T-helper 17 cell (primary cell): ENCODE measurements around the gene DDR2. TPM values are rescaled to one million over a fixed set of nuclear protein-coding genes. Genes with fewer than 3 reads are reported as not detected.

ENCODE experiments used
- ATAC-seq: fragments of 150-1000 bp; cut with Tn5 transposase; 2 replicates; pipeline ENCODE4 v1.10.0; 2021; ENCODE audit warnings: mild to moderate bottlenecking, moderate library complexity
- DNase-seq, 3 donors: peaks; one replicate each; pipeline versions ENCODE4 v3.0.0 to v3.0.0-alpha.2; 2020 to 2021
- H3K9me3 ChIP-seq: one replicate; pipeline ENCODE4 v1.7.0; 2013; ENCODE audit warnings: low read length, mild to moderate bottlenecking; ENCODE audit not compliant: control insufficient read depth, poor library complexity, severe bottlenecking
- H3K27ac Mint-ChIP-seq: one replicate; pipeline ENCODE4 v1.8.0; 2022; ENCODE audit warnings: mild to moderate bottlenecking, moderate library complexity, mixed read lengths
- H3K27me3 Mint-ChIP-seq: one replicate; pipeline ENCODE4 v1.8.0; 2022; ENCODE audit warnings: mixed read lengths
- H3K36me3 Mint-ChIP-seq: one replicate; pipeline ENCODE4 v1.8.0; 2022; ENCODE audit warnings: low read depth, mixed read lengths
- H3K4me1 Mint-ChIP-seq: one replicate; pipeline ENCODE4 v1.8.0; 2022; ENCODE audit warnings: mild to moderate bottlenecking, mixed read lengths
- H3K4me3 Mint-ChIP-seq: one replicate; pipeline ENCODE4 v1.8.0; 2022; ENCODE audit warnings: mild to moderate bottlenecking, moderate library complexity, mixed read lengths
- total RNA-seq, 4 donors: library from RNA in 2 of 4; stranded (reverse) in 2 of 4; gene quantifications; one replicate each; pipeline ENCODE4 v1.2.3 and lab custom pipeline; 2022 to 2026

Gene DDR2
- total RNA-seq, 2 donors from 2014 or later = 0.22 to 0.26 TPM

DNA sequence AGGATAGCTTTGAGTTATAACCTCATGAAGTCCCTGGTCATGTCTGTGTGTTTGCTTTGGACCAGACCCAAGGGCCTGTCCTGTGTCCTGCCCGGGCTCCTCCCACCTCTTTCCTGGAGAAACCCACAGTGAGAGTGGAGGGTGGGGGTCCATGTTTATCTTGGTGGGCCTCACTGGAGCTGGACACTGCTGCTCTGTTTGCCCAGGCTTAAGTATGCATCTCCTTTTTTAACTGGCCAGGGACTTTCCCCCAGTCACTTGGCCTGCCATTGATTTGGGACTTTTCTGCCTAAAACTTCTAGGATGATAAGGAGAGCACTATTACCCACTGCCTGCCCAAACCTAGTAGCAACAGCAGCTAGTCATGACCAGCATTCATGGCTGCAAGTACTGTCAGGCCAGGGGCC is 49.8 kb downstream of the DDR2 start:
- DNase-seq (no peak), ATAC-seq (no peak)
- Mint-ChIP-seq H3K36me3 (no peaks in the 10 kb centered on the region), H3K4me1 (no peaks in the 10 kb centered on the region), H3K27ac (no peak overlapping the region), H3K4me3 (no peak overlapping the region), H3K27me3 (peaks cover 5% of the 10 kb centered on the region)
- no peaks in the 10 kb centered on the region for H3K9me3 ChIP-seq

DNA sequence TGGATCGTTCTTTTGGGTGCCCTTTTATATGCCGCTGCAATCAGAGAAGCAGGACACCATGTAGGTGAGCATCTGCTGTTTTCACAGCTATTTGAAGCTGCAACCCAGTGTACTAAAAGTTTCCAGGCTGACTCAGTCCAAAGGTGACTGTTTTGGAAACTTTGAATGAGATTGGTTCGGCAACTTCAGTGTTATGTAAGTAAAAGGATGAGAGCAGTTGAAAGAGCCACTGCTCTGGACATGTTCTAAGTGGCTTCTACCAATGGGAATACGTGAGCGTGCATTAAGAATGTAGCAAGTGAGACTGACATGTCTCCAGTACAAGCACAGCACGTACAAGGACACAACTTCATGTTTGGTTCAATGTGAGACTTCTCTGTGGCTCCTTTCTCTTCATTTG is 55.6 kb downstream of the DDR2 start:
- ATAC-seq (no peak), DNase-seq (no peak)
- Mint-ChIP-seq H3K4me3 (no peak overlapping the region), H3K27me3 (peaks cover 25% of the 10 kb centered on the region), H3K36me3 (no peaks in the 10 kb centered on the region), H3K27ac (no peak overlapping the region), H3K4me1 (peaks cover 4% of the 10 kb centered on the region)
- H3K9me3 ChIP-seq = no peaks in the 10 kb centered on the region

DNA sequence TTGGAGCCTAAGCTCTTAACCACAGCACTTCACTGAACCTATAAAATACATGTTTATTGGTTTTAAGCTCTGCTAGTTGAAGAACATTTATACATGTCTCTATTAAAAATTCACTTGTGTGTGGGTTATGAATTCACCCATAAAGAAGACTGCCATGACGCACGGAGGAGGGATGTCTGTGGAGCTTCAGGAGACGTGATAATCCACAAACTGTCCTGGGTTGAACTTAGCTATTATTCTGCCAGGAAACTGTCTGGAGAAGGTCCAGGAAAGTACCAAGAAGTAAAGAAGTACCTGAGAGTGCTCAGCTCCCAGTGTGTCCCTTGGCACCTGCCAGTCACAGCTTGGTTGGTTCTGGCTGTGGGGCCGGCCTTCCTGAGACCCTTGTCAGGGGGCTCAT is 56.3 kb downstream of the DDR2 start:
- Mint-ChIP-seq H3K27ac (no peak overlapping the region), H3K36me3 (no peaks in the 10 kb centered on the region), H3K27me3 (peaks cover 30% of the 10 kb centered on the region), H3K4me3 (no peak overlapping the region), H3K4me1 (peaks cover 4% of the 10 kb centered on the region)
- no peak for DNase-seq
- H3K9me3 ChIP-seq = no peaks in the 10 kb centered on the region
- ATAC-seq = no peak

DNA sequence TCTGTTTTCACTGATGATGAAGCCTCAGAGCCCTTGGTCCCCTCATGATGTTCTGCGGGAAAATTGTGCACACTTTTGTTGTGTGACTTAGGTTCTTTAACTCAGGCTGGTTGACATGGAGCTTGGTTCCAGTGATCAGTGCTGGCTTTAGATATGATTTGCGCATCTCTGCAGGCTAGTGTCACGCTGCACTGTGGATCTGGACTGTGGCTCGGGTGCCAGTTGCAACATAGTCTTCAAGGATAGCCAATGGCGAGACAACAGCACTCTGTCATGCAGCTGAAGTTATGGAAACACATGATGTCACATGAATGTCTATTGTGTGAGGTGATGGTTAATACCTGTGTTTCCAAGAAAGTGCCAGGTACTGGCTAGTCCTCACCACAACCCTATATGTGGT is 56.7 kb downstream of the DDR2 start:
- H3K4me1 Mint-ChIP-seq = peaks cover 4% of the 10 kb centered on the region
- ATAC-seq = no peak
- H3K27ac Mint-ChIP-seq = no peak overlapping the region
- no peak overlapping the region for H3K4me3 Mint-ChIP-seq
- no peak for DNase-seq
- peaks cover 31% of the 10 kb centered on the region for H3K27me3 Mint-ChIP-seq
- no peaks in the 10 kb centered on the region for H3K36me3 Mint-ChIP-seq
- H3K9me3 ChIP-seq = no peaks in the 10 kb centered on the region

DNA sequence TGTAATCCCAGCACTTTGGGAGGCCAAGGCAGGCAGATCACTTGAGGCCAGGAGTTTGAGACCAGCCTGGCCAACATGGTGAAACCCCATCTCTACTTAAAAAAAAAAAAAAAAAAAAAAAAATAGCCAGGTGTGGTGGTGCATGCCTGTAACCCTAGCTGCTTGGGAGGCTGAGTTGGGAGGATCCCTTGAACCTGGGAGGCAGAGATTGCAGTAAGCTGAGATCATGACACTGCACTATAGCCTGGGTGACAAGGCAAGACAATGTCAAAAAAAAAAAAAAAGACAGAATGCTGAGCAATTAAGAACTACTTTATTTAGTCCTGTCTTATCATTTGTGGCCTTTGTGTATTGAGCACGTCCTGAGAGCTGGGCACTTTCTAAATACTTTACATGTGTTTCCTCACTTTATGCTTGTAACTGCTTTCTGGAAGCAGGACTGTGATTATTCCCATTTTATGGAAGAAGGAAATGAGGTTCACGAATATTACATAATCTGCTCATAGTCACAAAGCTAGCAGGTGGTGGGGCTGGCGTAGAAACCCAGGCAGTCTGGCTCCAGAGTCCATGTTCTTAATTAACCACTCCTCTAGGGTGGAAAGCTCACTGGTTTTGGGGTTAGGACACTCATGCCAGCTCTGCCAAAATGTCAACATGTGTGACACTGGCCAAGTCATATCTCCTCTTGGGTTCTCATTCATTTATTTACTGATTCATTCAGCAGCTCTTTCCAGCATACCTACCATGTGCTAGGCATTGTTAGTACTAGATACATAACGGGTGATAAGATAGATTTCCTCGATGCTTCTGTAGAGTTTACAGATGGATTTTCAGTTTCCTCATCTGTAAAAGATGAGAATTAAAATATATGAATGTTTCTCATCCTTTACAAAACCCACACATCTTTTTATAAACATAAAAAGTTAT is 57.7 kb downstream of the DDR2 start:
- no peaks in the 10 kb centered on the region for H3K36me3 Mint-ChIP-seq
- H3K9me3 ChIP-seq = no peaks in the 10 kb centered on the region
- peaks cover 4% of the 10 kb centered on the region for H3K4me1 Mint-ChIP-seq
- H3K27me3 Mint-ChIP-seq = peaks cover 31% of the 10 kb centered on the region
- no peak overlapping the region for H3K27ac Mint-ChIP-seq
- no peak overlapping the region for H3K4me3 Mint-ChIP-seq
- ATAC-seq = no peak
- DNase-seq = no peak

DNA sequence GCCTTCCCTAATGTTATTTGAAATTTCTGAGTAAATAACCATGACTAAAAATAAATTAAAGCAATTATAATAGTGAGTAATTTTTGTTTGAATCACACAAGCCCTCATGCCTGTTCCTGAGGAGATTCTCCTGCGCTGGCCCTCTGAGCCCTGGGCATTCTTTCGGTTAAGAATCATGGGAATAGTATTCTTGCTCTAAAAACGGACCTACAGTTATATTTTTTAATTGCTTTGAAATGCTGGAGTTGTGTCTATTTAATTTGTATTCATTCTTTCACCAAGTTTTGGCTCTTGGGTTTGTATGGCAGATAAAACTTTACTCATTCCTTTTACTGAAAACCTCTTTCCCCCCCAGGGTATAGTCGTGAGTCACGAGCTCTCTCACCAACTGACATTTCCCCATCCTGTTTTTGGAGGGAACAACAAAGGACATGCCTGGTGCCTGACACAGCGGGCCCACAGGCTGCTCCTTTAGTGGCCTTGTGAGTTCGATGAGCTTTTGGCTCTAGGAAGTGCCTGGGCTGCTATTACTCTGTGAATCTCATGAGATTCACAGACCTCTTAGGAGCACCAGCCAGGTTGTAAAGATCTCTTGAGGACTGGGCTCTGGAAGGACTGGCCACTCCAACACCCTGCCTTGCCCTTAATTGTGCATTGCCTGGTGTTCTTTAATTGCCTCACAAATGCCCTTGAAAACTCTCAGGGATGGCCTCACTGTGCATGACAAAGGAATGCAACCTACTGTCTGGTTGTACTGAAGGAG is 58.6 kb downstream of the DDR2 start:
- Mint-ChIP-seq H3K4me1 (peaks cover 4% of the 10 kb centered on the region), H3K27ac (no peak overlapping the region), H3K27me3 (peaks cover 31% of the 10 kb centered on the region), H3K36me3 (no peaks in the 10 kb centered on the region), H3K4me3 (no peak overlapping the region)
- DNase-seq = no peak
- H3K9me3 ChIP-seq = no peaks in the 10 kb centered on the region
- ATAC-seq = no peak

DNA sequence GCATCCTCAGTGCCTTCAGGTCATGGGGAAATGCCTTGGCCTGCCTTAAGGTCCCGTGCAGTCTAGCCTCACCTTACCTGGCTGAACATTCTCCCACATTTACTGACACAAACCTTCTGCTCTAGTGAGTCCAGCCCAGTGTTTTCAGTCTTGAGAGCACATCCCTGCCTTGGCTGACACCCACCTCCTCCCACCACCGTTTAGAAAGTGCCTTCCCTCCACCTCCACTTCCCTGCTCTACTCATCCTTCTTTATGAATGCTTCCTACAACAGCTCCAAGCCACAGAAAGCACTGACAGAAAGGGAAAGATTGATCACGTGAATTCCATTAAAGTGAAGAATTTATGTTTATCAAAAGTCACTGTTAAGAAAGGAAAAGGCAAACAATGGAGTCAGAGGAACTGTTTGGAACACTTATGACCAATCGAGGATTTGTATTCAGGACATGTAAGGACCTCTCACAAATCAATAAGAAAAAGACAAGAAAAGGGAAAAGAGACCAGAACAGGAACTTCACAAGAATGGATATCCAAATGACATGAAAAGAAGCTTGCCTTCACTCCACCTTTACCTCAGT is 59.8 kb downstream of the DDR2 start:
- ATAC-seq (no peak), DNase-seq (no peak)
- Mint-ChIP-seq H3K27me3 (peaks cover 33% of the 10 kb centered on the region), H3K4me1 (peaks cover 4% of the 10 kb centered on the region), H3K4me3 (no peak overlapping the region), H3K27ac (no peak overlapping the region), H3K36me3 (no peaks in the 10 kb centered on the region)
- no peaks in the 10 kb centered on the region for H3K9me3 ChIP-seq

DNA sequence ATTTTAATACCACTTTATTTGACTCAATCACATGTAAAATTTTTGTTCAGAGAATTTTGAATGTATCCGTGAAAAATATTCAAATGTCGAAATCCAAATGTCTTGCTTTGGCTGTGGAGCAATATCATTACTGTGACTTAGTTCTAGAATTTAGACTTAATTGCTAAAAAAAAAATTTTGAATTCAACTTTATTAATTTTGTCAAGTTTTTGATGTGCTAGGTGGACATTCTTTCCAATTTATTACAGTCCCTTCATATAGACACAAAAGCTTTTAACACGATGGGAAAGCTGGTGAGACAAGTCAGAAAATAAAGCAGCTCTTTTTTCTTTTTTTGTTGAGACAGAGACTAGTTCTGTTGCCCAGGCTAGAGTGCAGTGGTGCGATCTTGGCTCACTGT is 62.6 kb downstream of the DDR2 start:
- Mint-ChIP-seq H3K4me1 (peaks cover 2% of the 10 kb centered on the region), H3K27ac (no peak overlapping the region), H3K27me3 (peaks cover 32% of the 10 kb centered on the region), H3K36me3 (no peaks in the 10 kb centered on the region), H3K4me3 (no peak overlapping the region)
- ATAC-seq = no peak
- no peaks in the 10 kb centered on the region for H3K9me3 ChIP-seq
- no peak for DNase-seq

DNA sequence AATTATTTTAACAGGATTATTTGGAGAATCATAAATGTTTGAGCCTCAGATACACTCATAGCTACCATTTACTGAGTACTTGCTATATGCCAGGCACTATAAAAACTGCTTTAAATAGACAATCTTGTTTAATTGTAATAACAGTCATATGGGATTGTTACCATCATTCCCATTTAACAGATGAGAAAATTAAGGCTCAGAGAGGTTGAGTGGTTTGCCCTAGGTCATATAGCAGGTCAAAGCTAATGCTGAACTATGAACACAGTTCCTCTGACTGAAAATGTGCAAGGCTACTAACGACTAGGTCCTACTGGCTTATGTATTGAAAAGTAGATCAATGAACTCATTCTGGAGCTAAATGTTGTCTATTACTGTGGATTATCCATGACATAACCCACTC is 63.4 kb downstream of the DDR2 start:
- Mint-ChIP-seq H3K4me1 (peaks cover 2% of the 10 kb centered on the region), H3K36me3 (no peaks in the 10 kb centered on the region), H3K27ac (no peak overlapping the region), H3K4me3 (no peak overlapping the region), H3K27me3 (peaks cover 31% of the 10 kb centered on the region)
- no peaks in the 10 kb centered on the region for H3K9me3 ChIP-seq
- no peak for DNase-seq
- ATAC-seq = no peak

DNA sequence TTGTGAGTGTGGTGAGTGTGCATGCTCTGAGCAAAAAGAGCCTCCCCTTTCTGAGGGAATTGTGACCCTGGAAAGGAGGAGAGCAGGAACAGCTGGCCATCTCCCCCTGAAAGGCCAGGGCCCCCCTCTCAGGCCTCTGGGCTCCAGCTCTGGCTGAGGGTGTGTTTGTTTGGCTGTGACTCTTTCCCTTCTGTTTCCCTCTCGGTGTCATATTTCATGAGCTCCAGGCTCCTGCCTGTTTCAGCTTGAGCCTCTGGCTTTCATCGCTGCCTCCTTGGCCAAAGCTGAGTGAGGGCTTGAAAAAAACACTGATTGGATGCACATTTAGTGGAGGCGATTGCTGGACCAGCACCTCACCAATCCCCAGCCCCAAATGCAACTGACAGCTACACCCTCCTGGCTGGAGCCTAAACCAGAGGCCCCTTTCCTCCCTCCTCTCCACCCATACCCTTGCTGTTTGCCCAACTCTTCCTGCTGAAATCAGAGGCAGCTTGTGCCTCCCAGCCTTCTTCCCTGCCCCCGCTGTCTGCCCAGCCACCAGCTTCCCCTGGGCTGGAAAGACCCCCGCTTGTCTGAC is 64.1 kb downstream of the DDR2 start:
- H3K36me3 Mint-ChIP-seq = no peaks in the 10 kb centered on the region
- H3K9me3 ChIP-seq = no peaks in the 10 kb centered on the region
- H3K4me1 Mint-ChIP-seq = no peaks in the 10 kb centered on the region
- H3K27me3 Mint-ChIP-seq = peaks cover 25% of the 10 kb centered on the region
- H3K4me3 Mint-ChIP-seq = no peak overlapping the region
- no peak overlapping the region for H3K27ac Mint-ChIP-seq
- ATAC-seq (no peak), DNase-seq (no peak)

DNA sequence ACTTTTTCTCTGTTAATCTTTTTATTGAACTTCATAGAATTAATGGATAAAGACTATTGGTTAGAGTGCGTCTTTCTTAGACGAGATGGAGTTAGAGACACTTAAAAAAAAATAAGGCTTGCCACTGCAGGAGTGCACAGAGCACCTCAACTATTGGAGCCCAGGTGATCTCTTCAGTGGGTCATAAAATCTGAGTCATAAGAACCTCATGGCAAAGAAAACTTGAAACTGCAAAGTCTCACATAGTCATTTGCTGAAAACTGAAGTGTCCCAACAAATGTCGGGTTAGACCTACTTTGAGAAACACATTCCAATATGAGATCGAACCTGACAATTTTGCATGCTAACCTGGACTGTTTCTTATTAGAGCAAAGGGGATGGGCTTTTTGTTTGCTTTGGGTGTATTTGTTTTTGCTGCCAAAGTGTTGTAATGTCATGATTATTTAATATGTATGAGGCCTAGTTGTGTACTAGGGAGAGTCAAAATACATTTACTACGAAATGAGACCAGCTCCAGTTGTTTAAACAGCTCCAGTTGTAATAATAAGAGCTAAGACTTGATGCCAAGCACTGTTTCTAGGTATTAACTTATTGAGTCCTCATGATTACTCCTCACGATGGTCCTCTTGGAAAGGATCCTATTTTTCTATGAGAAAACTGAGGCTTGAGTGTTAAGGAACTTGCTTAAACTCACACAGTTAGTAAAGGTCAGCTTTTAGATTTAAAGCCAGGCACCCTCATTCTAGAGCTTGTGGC is 65.1 kb downstream of the DDR2 start:
- Mint-ChIP-seq H3K4me1 (no peaks in the 10 kb centered on the region), H3K27ac (no peak overlapping the region), H3K36me3 (no peaks in the 10 kb centered on the region), H3K27me3 (peaks cover 22% of the 10 kb centered on the region), H3K4me3 (no peak overlapping the region)
- no peaks in the 10 kb centered on the region for H3K9me3 ChIP-seq
- ATAC-seq (no peak), DNase-seq (no peak)

DNA sequence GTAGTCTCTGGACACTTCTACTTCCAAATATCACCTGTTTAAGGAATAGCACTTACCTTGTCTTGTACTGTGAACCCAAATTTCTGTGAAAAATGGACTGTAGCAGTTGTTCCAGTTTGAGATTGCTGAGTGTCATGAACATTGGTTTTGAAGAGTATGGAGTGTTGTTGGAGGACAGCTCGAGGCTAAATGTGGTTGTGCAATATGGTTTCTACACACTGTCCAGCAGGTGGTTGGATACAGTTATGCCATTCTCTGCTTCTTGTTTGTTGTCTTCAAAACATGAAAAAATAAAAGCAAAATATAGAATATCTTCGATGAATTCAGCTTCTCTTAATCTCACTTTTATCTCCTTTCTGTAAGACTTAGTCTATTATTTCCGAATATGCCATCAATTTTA is 67.1 kb downstream of the DDR2 start:
- no peaks in the 10 kb centered on the region for H3K9me3 ChIP-seq
- H3K27ac Mint-ChIP-seq = no peak overlapping the region
- no peak for ATAC-seq
- H3K27me3 Mint-ChIP-seq = peaks cover 17% of the 10 kb centered on the region
- no peaks in the 10 kb centered on the region for H3K36me3 Mint-ChIP-seq
- DNase-seq = no peak
- no peak overlapping the region for H3K4me3 Mint-ChIP-seq
- no peaks in the 10 kb centered on the region for H3K4me1 Mint-ChIP-seq

DNA sequence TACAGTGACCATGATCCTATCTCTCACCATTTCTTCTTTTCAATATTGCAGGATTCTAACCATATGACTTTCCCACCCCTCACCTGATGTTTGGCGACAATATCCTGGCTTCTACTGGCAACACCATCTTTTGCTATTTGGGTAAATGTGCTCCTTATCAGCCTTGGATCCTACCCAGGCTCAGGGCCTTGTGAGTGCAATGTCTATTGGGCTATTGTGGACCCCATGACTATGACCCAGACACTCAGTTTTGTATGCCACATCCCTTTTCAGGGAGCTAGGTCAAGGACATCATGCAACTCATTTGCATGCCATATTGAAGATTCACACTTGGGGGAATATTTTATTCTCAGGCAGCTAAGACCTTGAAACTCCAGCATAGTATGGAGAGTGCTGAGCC is 67.9 kb downstream of the DDR2 start:
- no peak for ATAC-seq
- H3K4me3 Mint-ChIP-seq = no peak overlapping the region
- H3K36me3 Mint-ChIP-seq = no peaks in the 10 kb centered on the region
- H3K9me3 ChIP-seq = no peaks in the 10 kb centered on the region
- peaks cover 17% of the 10 kb centered on the region for H3K27me3 Mint-ChIP-seq
- DNase-seq = no peak
- H3K4me1 Mint-ChIP-seq = no peaks in the 10 kb centered on the region
- no peak overlapping the region for H3K27ac Mint-ChIP-seq
